Duodenal mucosa (tissue), 2 donors: ENCODE results near the gene VAT1.
"Not testable (repeated sequence)": the region's sequence is repeated elsewhere in the genome, so short reads cannot be mapped to it uniquely, and the experiment has no call there.

Experiments used
- H3K27ac ChIP-seq: one replicate; pipeline ENCODE4 v1.7.0; 2013; ENCODE audit warnings: low read depth, low read length
- H3K27me3 ChIP-seq, 2 donors: one replicate each; pipeline ENCODE4 v1.7.0; 2013; ENCODE audit warnings: low read length in 2 of 2, control low read depth in 1 of 2; ENCODE audit not compliant: insufficient read depth in 2 of 2, control insufficient read depth in 1 of 2
- H3K36me3 ChIP-seq, 2 donors: one replicate each; pipeline ENCODE4 v1.7.0; 2013; ENCODE audit warnings: low read length in 2 of 2, control low read depth in 1 of 2; ENCODE audit not compliant: insufficient read depth in 2 of 2, control insufficient read depth in 1 of 2
- H3K4me1 ChIP-seq, 2 donors: one replicate each; pipeline ENCODE4 v1.7.0; 2013; ENCODE audit warnings: low read length in 2 of 2, control low read depth in 1 of 2; ENCODE audit not compliant: insufficient read depth in 2 of 2, control insufficient read depth in 1 of 2
- H3K4me3 ChIP-seq, 2 donors: one replicate each; pipeline ENCODE4 v1.7.0; 2013; ENCODE audit warnings: low read length in 2 of 2, low read depth in 1 of 2
- H3K9ac ChIP-seq, 2 donors: one replicate each; pipeline ENCODE4 v1.7.0; 2013; ENCODE audit warnings: low read length in 2 of 2, low read depth in 1 of 2
- H3K9me3 ChIP-seq, 2 donors: one replicate each; pipeline ENCODE4 v1.7.0; 2013; ENCODE audit warnings: low read length in 2 of 2, control low read depth in 1 of 2; ENCODE audit not compliant: control insufficient read depth in 1 of 2

VAT1 gene

GRCh38 chr17:42989726-42990652, 32.2 kb downstream of the VAT1 start:
- H3K9me3 ChIP-seq, result no peaks in the 10 kb centered on the region
- no peak overlapping the region for H3K27ac ChIP-seq
- H3K4me3 ChIP-seq, result no peak overlapping the region
- no peaks in the 10 kb centered on the region for H3K4me1 ChIP-seq
- H3K27me3 ChIP-seq, result no peaks in the 10 kb centered on the region
- peaks cover 42 to 82% of the 10 kb centered on the region in 2 donors for H3K36me3 ChIP-seq
- H3K9ac ChIP-seq, result no peak overlapping the region

DNA sequence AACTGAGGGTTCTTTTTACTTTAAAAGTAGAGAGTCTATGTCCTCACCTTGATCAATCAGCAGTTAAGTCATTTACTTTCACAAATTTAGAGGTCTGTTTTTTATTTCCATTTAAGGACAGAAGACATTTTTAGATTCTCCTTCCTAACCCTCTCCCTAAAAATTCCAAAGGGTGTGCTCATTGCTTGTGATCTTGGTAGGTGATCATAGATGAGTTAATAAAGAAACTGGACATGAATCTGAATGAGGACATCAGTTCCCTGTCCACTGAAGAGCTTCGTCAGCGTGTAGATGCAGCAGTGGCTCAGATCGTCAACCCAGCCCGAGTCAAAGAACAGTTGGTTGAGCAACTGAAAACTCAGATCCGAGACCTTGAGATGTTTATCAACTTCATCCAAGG, 33.0 kb downstream of the VAT1 start:
- Histone ChIP-seq H3K4me3 (no peak overlapping the region), H3K36me3 (peaks cover 42 to 84% of the 10 kb centered on the region in 2 donors), H3K27ac (no peak overlapping the region), H3K9ac (no peak overlapping the region), H3K9me3 (no peaks in the 10 kb centered on the region), H3K27me3 (no peaks in the 10 kb centered on the region), H3K4me1 (no peaks in the 10 kb centered on the region)

- H3K9ac ChIP-seq, result no peak overlapping the region
- H3K27ac ChIP-seq, result no peak overlapping the region
These were observed 37.0 kb downstream of the VAT1 start for GRCh38 chr17:42985225-42985624.

GRCh38 chr17:42982266-42982665, 39.9 kb downstream of the VAT1 start:
- Histone ChIP-seq H3K36me3 (peaks cover 6 to 20% of the 10 kb centered on the region in 2 donors), H3K27ac (no peak overlapping the region), H3K9ac (no peak overlapping the region), H3K4me3 (no peak overlapping the region), H3K4me1 (peaks cover 21 to 28% of the 10 kb centered on the region in 2 donors), H3K27me3 (no peaks in the 10 kb centered on the region), H3K9me3 (no peaks in the 10 kb centered on the region)

More at GRCh38 chr17:42985225-42985624, 37.0 kb downstream of the VAT1 start:
- Histone ChIP-seq H3K4me3 (no peak overlapping the region), H3K4me1 (peaks cover 9 to 15% of the 10 kb centered on the region in 2 donors), H3K36me3 (peaks cover 17 to 50% of the 10 kb centered on the region in 2 donors), H3K9me3 (no peaks in the 10 kb centered on the region), H3K27me3 (no peaks in the 10 kb centered on the region)

DNA sequence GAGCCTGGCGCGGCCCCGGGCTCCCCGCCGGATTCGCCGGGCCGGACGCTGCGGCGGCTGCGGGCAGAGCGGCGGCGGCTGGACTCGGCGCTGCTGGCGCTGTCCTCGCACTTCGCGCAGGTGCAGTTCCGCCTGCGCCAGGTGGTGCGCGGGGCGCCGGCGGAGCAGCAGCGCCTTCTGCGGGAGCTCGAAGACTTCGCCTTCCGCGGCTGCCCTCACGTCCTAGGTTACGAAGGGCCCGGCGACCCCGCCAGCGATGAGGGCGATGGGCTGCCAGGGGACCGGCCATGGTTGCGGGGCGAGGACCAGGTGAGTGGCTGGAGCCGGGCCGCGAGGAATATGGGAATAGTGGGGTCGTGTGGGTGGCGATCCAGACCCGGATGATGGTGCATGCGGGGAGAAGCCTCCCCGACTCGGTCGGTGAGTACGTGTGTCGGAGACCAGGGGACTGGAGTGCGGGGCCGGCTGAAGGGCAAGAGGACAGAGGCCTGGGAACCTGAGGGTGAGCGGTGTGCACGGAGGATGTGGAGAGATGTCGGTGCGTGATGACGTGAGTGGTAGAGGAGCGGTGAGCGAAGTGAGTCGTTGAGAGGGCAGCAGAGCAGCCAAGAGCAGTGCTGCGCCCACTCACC, 41.3 kb downstream of the VAT1 start:
- H3K4me1 ChIP-seq, result peaks cover 21 to 28% of the 10 kb centered on the region in 2 donors

DNA sequence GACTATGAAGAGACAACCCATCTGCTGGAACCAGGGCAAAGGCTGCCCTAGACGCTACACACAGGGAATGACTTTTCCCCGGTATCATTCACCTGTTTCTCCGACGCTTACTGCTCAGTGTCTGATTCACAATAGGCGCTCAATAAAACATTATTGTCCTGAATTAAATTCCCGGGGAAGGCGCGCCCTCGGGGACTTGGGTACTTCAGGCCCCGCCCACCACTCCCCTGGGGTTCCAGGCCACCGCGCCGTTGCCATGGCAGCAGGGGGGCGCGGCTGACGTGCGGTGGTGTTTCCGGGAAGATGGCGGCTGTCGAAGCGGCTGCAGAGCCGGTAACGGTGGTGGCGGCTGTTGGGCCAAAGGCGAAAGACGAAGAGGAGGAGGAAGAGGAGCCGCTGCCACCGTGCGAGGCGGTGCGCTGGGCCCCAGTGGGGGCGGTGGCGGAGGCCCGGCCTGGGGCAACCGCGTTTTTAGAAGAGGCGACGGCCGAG, 41.9 kb downstream of the VAT1 start, which contains the start of gene RUNDC1:
TSS of gene RUNDC1 (plus strand) at position 292 of the 492 bp plus-strand sequence. CDS start at position 304, 12 bp downstream.
- Histone ChIP-seq H3K36me3 (peaks cover 0 to 5% of the 10 kb centered on the region in 2 donors), H3K9me3 (no peaks in the 10 kb centered on the region), H3K4me3 (peak within 1 kb of the TSS; percentile 81 to 92), H3K27ac (peak within 1 kb of the TSS; percentile 82), H3K27me3 (no peaks in the 10 kb centered on the region), H3K9ac (peak within 1 kb of the TSS; percentile 85 to 98), H3K4me1 (peaks cover 21 to 28% of the 10 kb centered on the region in 2 donors)

More for the DNA sequence above, 41.3 kb downstream of the VAT1 start:
- H3K36me3 ChIP-seq, result peaks cover 0 to 8% of the 10 kb centered on the region in 2 donors
- peak overlapping the region; percentile 85 to 98 for H3K9ac ChIP-seq
- H3K4me3 ChIP-seq, result peak overlapping the region; percentile 81 to 92
- no peaks in the 10 kb centered on the region for H3K27me3 ChIP-seq
- H3K9me3 ChIP-seq, result no peaks in the 10 kb centered on the region
- peak overlapping the region; percentile 82 for H3K27ac ChIP-seq

GRCh38 chr17:42979511-42980273, 42.5 kb downstream of the VAT1 start, which contains the start of gene PTGES3L:
Gene PTGES3L (minus strand): TSS chr17:42980080. CDS start chr17:42980053, 27 bp downstream.
- H3K27me3 ChIP-seq, result no peaks in the 10 kb centered on the region
- no peaks in the 10 kb centered on the region for H3K9me3 ChIP-seq
- H3K9ac ChIP-seq, result peak within 1 kb of the TSS; percentile 85 to 98
- H3K36me3 ChIP-seq, result no peaks in the 10 kb centered on the region
- H3K4me1 ChIP-seq, result peaks cover 21 to 28% of the 10 kb centered on the region in 2 donors
- peak within 1 kb of the TSS; percentile 81 to 92 for H3K4me3 ChIP-seq
- H3K27ac ChIP-seq, result peak within 1 kb of the TSS; percentile 82

GRCh38 chr17:42975701-42976100, 46.5 kb downstream of the VAT1 start:
- not testable (repeated sequence) for H3K27ac ChIP-seq, H3K9ac ChIP-seq, H3K27me3 ChIP-seq, H3K36me3 ChIP-seq, H3K4me3 ChIP-seq, H3K9me3 ChIP-seq
- peaks cover 12 to 13% of the 10 kb centered on the region in 2 donors for H3K4me1 ChIP-seq

- Histone ChIP-seq H3K9ac (no peak overlapping the region), H3K27ac (no peak overlapping the region), H3K4me3 (no peak overlapping the region), H3K27me3 (no peaks in the 10 kb centered on the region), H3K4me1 (peaks cover 12 to 13% of the 10 kb centered on the region in 2 donors), H3K9me3 (no peaks in the 10 kb centered on the region), H3K36me3 (no peaks in the 10 kb centered on the region)
These were observed 46.9 kb downstream of the VAT1 start for GRCh38 chr17:42975265-42975664.
